HG03469 (cell line): ENCODE data around the gene FANCI.

Source experiments
- ATAC-seq: cut with Tn5 transposase; IDR thresholded peaks from one replicate; pipeline ENCODE4 v1.9.1; 2021; ENCODE audit warnings: mild to moderate bottlenecking, moderate library complexity, moderate number of reproducible peaks; ENCODE audit not compliant: unreplicated experiment

The FANCI gene

GRCh38 chr15:89330881-89331595 is 87.3 kb downstream of the FANCI start:
- ATAC-seq, result no peak

GRCh38 chr15:89332446-89332845 is 88.7 kb downstream of the FANCI start:
- no peak for ATAC-seq

- no peak for ATAC-seq
Measured at GRCh38 chr15:89333011-89333860, 89.5 kb downstream of the FANCI start.

DNA sequence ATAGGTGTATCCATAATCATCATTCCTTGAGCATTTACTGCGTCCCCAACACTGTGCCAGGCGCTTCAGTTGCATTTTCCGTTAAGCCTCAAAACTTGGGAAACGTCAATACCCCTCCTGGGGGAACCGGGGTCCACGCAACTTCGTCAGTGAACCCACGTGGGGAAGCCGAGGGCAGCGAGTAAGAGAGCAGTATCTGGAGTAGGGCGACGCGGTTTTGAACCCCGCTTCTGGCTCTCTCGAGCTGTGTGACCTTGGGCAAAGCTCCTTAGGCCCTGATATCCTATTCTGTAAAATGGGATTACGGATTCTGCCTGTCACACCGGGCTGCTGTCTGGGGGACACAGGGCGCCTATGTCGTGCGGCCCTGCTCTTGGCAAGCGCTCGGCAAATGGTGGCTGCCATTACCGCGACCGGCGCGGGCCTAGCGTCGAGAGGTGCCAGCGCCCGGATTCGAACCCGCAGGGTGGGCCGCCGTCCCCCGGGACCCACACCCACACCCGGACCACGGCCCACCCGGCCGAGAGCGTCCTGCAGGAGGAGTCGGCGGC is 90.3 kb downstream of the FANCI start:
- peak; percentile 12 for ATAC-seq

- ATAC-seq, result peak; percentile 66
Measured at GRCh38 chr15:89334510-89335297, 90.9 kb downstream of the FANCI start, which contains the start of gene POLG. Gene POLG (minus strand): TSS chr15:89334824. CDS start chr15:89333754, 1,070 bp downstream.

- peak; percentile 0 for ATAC-seq
Measured at GRCh38 chr15:89335298-89336041, 91.7 kb downstream of the FANCI start.

- ATAC-seq, result no peak
Measured at GRCh38 chr15:89338036-89338435, 94.3 kb downstream of the FANCI start.

DNA sequence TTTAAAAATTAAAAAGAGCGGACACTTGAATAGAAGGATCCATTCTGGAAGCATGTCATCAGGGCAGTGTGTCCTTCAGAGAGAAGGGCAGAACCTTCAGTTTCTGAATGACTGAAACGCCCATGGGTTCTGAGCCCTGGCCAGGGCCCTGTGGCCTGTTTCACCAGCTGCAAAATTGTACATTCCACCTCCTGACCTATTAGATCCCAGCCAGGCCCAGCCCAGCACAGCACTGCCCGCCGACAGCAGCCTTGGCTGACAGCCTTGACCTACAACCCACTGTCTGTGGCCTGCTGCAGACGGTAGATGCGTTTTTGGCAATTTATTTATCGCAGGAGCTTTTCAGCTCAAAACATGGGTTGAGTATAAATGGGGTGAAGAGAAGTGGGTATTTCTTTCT is 96.8 kb downstream of the FANCI start:
- no peak for ATAC-seq

GRCh38 chr15:89341316-89342005 is 97.7 kb downstream of the FANCI start:
- ATAC-seq, result no peak

DNA sequence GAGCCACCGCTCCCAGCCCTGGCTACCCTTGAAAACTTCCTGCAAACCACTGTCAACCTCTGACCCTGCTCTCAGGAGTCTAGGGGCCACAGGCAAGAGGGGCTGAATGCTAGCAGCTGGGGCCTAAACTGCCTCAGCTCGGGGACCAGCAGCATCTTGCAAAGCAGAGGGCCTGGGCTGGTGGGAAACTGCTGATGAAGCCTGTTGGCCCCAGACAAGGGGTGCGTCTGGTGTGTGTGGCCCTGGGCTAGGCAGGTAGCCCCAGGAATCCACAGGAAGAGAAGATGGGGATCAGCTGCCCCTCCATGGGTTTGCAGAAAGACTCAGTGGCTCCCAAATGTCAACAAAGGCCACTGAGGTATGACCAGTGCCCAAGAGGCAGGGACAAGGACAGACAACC is 99.1 kb downstream of the FANCI start:
- no peak for ATAC-seq

DNA sequence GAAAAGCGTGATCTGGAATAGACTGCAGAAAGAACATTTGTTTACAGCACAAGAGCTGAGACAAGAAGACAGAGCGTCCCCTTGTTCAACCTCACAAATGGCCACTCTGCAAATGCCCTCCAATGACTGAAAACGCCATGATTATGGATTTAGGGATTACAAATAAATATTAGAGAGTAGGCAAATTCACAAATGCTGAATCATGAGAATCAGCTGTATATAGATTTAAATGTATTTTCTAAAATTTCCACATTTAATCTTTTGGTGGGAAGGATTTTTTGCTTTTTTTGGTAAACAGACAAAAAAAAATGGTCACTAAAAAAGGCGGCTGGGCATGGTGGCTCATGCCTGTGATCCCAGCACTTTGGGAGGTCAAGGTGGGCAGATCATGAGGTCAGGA is 101.5 kb downstream of the FANCI start:
- ATAC-seq, result no peak

GRCh38 chr15:89346516-89347231 is 102.9 kb downstream of the FANCI start:
- ATAC-seq, result no peak

DNA sequence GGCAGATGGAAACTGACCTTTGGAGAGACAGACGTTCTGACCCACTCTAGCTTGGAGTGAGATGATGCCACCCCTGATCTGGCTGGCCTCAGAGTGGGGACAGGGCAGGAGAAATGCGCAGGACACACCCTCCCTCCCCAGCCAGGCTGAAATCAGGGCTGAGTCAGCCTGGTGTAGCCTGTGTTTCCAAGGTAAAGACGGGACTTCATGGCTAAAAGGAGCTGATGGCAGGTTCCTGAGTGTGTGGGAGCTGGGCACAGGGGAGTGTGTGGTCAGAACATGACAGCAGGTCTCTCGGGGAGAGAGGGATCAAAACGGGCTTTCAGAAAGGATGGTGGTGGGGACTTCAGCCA is 105.4 kb downstream of the FANCI start:
- no peak for ATAC-seq

GRCh38 chr15:89352476-89352875 is 108.7 kb downstream of the FANCI start:
- ATAC-seq, result no peak

DNA sequence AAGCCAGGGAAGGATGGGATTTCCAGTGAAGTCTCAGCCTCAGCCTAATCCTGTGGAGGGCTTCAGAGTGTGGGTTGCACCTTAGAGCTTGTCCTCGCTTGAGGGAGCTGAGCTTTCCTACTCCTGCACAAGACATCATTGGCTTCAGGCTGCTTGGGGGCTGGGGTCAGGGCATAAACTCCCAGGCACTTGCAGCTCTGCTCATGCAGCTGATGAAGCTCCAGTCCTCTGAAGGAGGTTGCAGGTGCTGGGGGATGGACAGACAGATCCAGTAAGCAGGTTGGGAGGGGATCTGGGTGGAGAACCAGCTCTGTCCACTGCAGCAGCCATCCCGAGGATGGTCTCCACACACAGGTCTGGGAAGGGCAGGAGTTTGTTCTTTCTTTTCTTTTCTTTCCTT is 110.2 kb downstream of the FANCI start:
- ATAC-seq, result no peak

DNA sequence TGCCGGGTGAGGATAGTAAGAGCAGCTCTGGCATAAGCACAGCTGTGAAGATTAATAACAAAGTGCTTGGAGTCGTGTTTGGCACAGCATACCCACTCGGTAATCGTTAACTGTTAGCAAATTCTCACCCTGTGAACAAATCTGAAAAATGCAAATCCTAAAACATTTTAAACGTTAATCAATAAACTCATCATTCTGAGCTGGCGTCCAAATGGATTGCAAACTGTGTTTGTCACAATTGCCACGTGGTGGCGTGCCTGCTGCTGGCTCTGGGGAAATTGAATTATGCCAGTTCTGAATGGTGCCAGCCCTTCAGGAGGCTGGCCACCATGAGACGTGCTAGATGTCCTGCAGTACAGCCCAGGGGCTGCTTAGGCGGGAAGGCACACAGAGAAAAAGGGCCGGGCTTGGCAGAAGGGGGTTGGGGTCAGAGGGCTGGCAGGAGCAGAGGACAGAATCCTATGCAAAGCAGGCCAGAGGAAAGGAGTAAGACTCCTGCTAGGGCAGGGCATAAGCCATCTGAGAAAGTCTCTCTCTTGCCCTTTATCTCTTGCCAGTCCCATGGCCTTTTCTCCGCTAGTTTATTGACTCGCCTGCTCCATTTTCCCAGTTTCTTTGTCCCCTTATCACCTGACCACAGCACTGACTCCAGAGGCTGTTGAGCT is 113.0 kb downstream of the FANCI start:
- no peak for ATAC-seq

- no peak for ATAC-seq
Measured at GRCh38 chr15:89358435-89358754, 114.6 kb downstream of the FANCI start.

GRCh38 chr15:89358755-89359439 is 115.1 kb downstream of the FANCI start:
- peak; percentile 71 for ATAC-seq
